ENCODE data around the gene PCDH9. TPM values are rescaled to one million over a fixed set of nuclear protein-coding genes. Genes with fewer than 3 reads are reported as not detected.
A peak's percentile ranks its signal among the peaks of the same experiment; 100 is the strongest.

PCDH9 gene
- total RNA-seq, 1 donor from 2014 or later, result 10.4 TPM

DNA sequence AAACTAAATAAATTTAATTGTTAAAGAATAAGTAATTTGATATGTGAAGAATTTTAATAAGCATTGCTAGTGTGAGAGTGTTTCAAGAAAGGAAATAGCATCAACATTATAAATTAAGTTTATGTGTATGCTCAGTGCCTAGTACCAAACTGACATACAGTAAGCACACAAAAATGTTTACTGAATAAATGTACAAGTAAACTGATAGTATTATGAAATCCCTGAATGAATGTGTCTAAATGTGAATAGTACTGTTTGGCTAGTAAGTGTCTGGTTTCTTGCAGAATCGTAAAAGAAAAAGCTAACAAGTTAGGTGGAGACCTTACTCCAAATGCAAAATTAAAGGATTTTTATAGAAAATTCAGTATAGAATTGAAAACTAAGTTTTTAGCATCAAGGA, 233.6 kb downstream of the PCDH9 start:
- Histone ChIP-seq H3K9me3 (ENCODE audit: insufficient read depth, low read depth, low read length) (no peaks in the 10 kb centered on the region), H3K27ac (ENCODE audit: low read depth, low read length) (no peak overlapping the region), H3K36me3 (ENCODE audit: insufficient read depth, low read length) (no peaks in the 10 kb centered on the region), H3K79me2 (ENCODE audit: insufficient read depth, low read length) (no peaks in the 10 kb centered on the region), H3K4me1 (ENCODE audit: insufficient read depth, low read length) (no peaks in the 10 kb centered on the region), H3K27me3 (ENCODE audit: insufficient read depth, low read length) (no peaks in the 10 kb centered on the region), H3K9ac (ENCODE audit: low read length) (no peak overlapping the region), H3K4me2 (ENCODE audit: low read length) (no peak overlapping the region), H3K4me3 (ENCODE audit: insufficient read depth, low read depth, low read length) (no peak overlapping the region), H4K20me1 (ENCODE audit: insufficient read depth, low read length) (no peaks in the 10 kb centered on the region), H2AFZ (ENCODE audit: low read depth, low read length) (no peak overlapping the region)
- no peaks in the 10 kb centered on the region for H3K4me1 Mint-ChIP-seq (ENCODE audit: low read depth, unreplicated experiment)
- no peak overlapping the region for H3K27ac Mint-ChIP-seq (ENCODE audit: unreplicated experiment)
- FAIRE-seq (no peak), DNase-seq (ENCODE audit: low read depth) (no peak)
- H3K27me3 Mint-ChIP-seq (ENCODE audit: low read depth, unreplicated experiment), result no peaks in the 10 kb centered on the region
- H3K36me3 Mint-ChIP-seq (ENCODE audit: low read depth, unreplicated experiment), result no peaks in the 10 kb centered on the region
- H3K4me3 Mint-ChIP-seq (ENCODE audit: unreplicated experiment), result no peak overlapping the region
- H3K9me3 Mint-ChIP-seq (ENCODE audit: unreplicated experiment), result no peaks in the 10 kb centered on the region
- TF ChIP-seq EZH2 (IDR thresholded peaks at IDR 0.05; ENCODE audit: insufficient read depth, low read length), result no peak
- TF ChIP-seq, protein P1, sequence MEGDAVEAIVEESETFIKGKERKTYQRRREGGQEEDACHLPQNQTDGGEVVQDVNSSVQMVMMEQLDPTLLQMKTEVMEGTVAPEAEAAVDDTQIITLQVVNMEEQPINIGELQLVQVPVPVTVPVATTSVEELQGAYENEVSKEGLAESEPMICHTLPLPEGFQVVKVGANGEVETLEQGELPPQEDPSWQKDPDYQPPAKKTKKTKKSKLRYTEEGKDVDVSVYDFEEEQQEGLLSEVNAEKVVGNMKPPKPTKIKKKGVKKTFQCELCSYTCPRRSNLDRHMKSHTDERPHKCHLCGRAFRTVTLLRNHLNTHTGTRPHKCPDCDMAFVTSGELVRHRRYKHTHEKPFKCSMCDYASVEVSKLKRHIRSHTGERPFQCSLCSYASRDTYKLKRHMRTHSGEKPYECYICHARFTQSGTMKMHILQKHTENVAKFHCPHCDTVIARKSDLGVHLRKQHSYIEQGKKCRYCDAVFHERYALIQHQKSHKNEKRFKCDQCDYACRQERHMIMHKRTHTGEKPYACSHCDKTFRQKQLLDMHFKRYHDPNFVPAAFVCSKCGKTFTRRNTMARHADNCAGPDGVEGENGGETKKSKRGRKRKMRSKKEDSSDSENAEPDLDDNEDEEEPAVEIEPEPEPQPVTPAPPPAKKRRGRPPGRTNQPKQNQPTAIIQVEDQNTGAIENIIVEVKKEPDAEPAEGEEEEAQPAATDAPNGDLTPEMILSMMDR (IDR thresholded peaks at IDR 0.05; ENCODE audit: insufficient read depth, low read depth, low read length), result no peak

DNA sequence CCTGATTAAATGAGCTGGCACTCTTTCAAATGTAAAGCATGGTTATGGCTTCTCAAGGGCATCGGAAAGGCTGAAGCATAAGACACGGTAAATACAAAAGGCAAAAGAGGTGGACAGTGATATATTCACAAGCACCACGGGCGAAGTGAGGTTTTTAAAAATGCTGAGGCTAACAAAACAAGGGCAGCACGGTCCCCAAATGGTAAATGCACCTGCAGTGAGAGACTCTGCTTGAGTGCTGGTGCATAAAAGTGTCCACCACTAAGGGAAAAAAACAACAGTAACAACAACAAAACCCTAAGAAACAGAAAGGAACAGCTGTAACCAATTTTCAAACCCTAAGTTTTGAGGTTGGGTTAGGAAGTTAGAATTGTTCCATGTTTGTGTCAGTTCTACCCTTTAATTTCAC, 234.9 kb downstream of the PCDH9 start:
- Histone ChIP-seq H3K4me2 (ENCODE audit: low read length) (no peak overlapping the region), H3K4me3 (ENCODE audit: insufficient read depth, low read depth, low read length) (no peak overlapping the region), H3K9me3 (ENCODE audit: insufficient read depth, low read depth, low read length) (no peaks in the 10 kb centered on the region), H3K79me2 (ENCODE audit: insufficient read depth, low read length) (no peaks in the 10 kb centered on the region), H3K4me1 (ENCODE audit: insufficient read depth, low read length) (no peaks in the 10 kb centered on the region), H2AFZ (ENCODE audit: low read depth, low read length) (no peak overlapping the region), H4K20me1 (ENCODE audit: insufficient read depth, low read length) (no peaks in the 10 kb centered on the region), H3K27ac (ENCODE audit: low read depth, low read length) (no peak overlapping the region), H3K27me3 (ENCODE audit: insufficient read depth, low read length) (no peaks in the 10 kb centered on the region), H3K36me3 (ENCODE audit: insufficient read depth, low read length) (no peaks in the 10 kb centered on the region), H3K9ac (ENCODE audit: low read length) (no peak overlapping the region)
- DNase-seq (ENCODE audit: low read depth) (no peak), FAIRE-seq (no peak)
- Mint-ChIP-seq H3K36me3 (ENCODE audit: low read depth, unreplicated experiment) (no peaks in the 10 kb centered on the region), H3K27me3 (ENCODE audit: low read depth, unreplicated experiment) (no peaks in the 10 kb centered on the region), H3K27ac (ENCODE audit: unreplicated experiment) (no peak overlapping the region), H3K9me3 (ENCODE audit: unreplicated experiment) (no peaks in the 10 kb centered on the region), H3K4me1 (ENCODE audit: low read depth, unreplicated experiment) (no peaks in the 10 kb centered on the region), H3K4me3 (ENCODE audit: unreplicated experiment) (no peak overlapping the region)
- TF ChIP-seq, protein P1 (IDR thresholded peaks at IDR 0.05; ENCODE audit: insufficient read depth, low read depth, low read length), result no peak
- TF ChIP-seq EZH2 (IDR thresholded peaks at IDR 0.05; ENCODE audit: insufficient read depth, low read length), result no peak

DNA sequence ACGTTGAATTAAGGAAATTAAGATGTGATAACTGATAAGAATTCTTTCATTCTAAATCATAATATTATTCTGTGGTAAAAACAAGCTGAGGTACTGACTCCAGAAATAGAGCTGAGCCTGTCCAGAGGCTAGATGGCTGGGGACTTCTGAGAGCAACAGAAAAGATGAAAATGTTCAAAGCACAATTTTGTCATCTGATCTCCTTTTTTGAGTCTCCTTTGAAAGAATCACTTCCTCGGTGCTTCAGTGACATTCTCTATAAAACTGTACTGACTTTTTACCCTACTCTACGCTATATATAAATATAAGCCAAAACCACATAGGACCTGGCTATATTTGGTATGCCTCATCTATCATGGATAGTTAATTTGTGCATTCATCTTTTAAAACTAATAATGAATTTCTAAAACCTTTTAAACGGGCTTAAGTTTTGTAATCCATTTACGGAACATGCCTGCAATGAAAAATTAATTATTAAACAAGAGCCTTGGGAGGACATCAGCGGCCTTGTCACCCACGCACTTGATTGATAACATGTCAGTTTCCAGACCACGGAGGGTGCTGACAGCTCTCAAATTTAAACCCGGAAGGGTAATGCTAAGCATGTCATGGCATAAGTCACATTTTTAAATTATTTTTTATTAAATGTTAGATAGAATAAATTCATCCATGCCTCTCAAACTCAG, 235.5 kb downstream of the PCDH9 start:
- FAIRE-seq (no peak), DNase-seq (ENCODE audit: low read depth) (no peak)
- no peak overlapping the region for H3K27ac Mint-ChIP-seq (ENCODE audit: unreplicated experiment)
- H3K4me3 Mint-ChIP-seq (ENCODE audit: unreplicated experiment), result no peak overlapping the region
- Histone ChIP-seq H3K27ac (ENCODE audit: low read depth, low read length) (no peak overlapping the region), H3K79me2 (ENCODE audit: insufficient read depth, low read length) (no peaks in the 10 kb centered on the region), H3K4me2 (ENCODE audit: low read length) (peak overlapping the region; percentile 79), H3K27me3 (ENCODE audit: insufficient read depth, low read length) (no peaks in the 10 kb centered on the region), H3K4me3 (ENCODE audit: insufficient read depth, low read depth, low read length) (peak overlapping the region; percentile 51), H2AFZ (ENCODE audit: low read depth, low read length) (peak overlapping the region; percentile 72), H3K4me1 (ENCODE audit: insufficient read depth, low read length) (no peaks in the 10 kb centered on the region), H3K9ac (ENCODE audit: low read length) (peak overlapping the region; percentile 40), H3K9me3 (ENCODE audit: insufficient read depth, low read depth, low read length) (no peaks in the 10 kb centered on the region), H4K20me1 (ENCODE audit: insufficient read depth, low read length) (no peaks in the 10 kb centered on the region), H3K36me3 (ENCODE audit: insufficient read depth, low read length) (no peaks in the 10 kb centered on the region)
- H3K9me3 Mint-ChIP-seq (ENCODE audit: unreplicated experiment), result no peaks in the 10 kb centered on the region
- no peaks in the 10 kb centered on the region for H3K36me3 Mint-ChIP-seq (ENCODE audit: low read depth, unreplicated experiment)
- TF ChIP-seq, protein P1 (IDR thresholded peaks at IDR 0.05; ENCODE audit: insufficient read depth, low read depth, low read length), result no peak
- TF ChIP-seq EZH2 (IDR thresholded peaks at IDR 0.05; ENCODE audit: insufficient read depth, low read length), result no peak
- H3K4me1 Mint-ChIP-seq (ENCODE audit: low read depth, unreplicated experiment), result no peaks in the 10 kb centered on the region
- no peaks in the 10 kb centered on the region for H3K27me3 Mint-ChIP-seq (ENCODE audit: low read depth, unreplicated experiment)

All from astrocyte (in vitro differentiated cells and primary cell).